ENCODE results near the gene LLGL1. TPM values are rescaled to one million over a fixed set of nuclear protein-coding genes. Genes with fewer than 3 reads are reported as not detected.

The LLGL1 gene
- total RNA-seq, 1 experiment from 2014 or later, result 65.0 TPM

DNA sequence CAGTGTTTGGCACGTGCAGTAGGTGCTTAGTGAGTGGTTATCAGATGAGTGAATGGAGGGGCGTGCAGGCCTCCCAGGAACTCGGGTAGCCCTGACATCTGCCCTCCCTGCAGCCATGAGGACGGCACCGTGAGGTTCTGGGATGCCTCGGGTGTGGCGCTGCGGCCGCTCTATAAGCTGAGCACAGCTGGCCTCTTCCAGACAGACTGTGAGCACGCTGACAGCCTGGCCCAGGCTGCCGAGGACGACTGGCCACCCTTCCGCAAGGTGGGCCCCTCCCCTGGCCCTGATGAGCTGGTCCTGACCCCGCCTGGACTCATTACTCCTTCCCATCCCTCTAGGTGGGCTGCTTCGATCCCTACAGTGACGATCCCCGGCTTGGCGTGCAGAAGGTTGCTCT is 11.1 kb downstream of the LLGL1 start:
- Histone ChIP-seq H2BK20ac (ENCODE audit: low read depth, low read length, poor library complexity, severe bottlenecking) (no peak overlapping the region), H3K9ac (ENCODE audit: extremely low read depth, insufficient read length, low read length) (no peak overlapping the region), H2AK5ac (ENCODE audit: insufficient read length, low read length) (no peak overlapping the region), H2BK5ac (ENCODE audit: insufficient read length, low read length) (no peak overlapping the region), H3K79me2 (ENCODE audit: insufficient read depth, low read length) (no peaks in the 10 kb centered on the region), H2BK12ac (ENCODE audit: insufficient read length, low read depth, low read length) (no peak overlapping the region), H3K23ac (ENCODE audit: insufficient read length, low read depth, low read length) (no peak overlapping the region), H3K27me3 (ENCODE audit: insufficient read depth, low read length) (no peaks in the 10 kb centered on the region), H3K4me1 (ENCODE audit: insufficient read depth, low read length) (no peaks in the 10 kb centered on the region), H4K20me1 (ENCODE audit: control insufficient read depth, insufficient read depth, insufficient read length) (no peaks in the 10 kb centered on the region), H3K56ac (ENCODE audit: insufficient read length, low read depth, low read length) (no peak overlapping the region), H3T11ph (ENCODE audit: low read length) (no peak overlapping the region), H3K4ac (ENCODE audit: low read depth, low read length) (no peak overlapping the region), H3K9me3 (ENCODE audit: control insufficient read depth, low read depth, low read length) (no peaks in the 10 kb centered on the region), H3K4me2 (ENCODE audit: insufficient read depth, insufficient read length, low read length) (no peak overlapping the region), H3K79me1 (ENCODE audit: insufficient read depth, low read depth, low read length, poor library complexity, severe bottlenecking) (no peaks in the 10 kb centered on the region), H3K27ac (ENCODE audit: insufficient read length, low read depth, low read length) (no peak overlapping the region), H4K91ac (ENCODE audit: insufficient read length, low read depth, low read length) (no peak overlapping the region), H3K14ac (ENCODE audit: insufficient read depth, low read length) (no peak overlapping the region), H2BK120ac (ENCODE audit: low read depth, low read length, poor library complexity, severe bottlenecking) (no peak overlapping the region), H2AFZ (ENCODE audit: low read length) (no peak overlapping the region), H4K5ac (ENCODE audit: insufficient read length, low read depth, low read length) (no peak overlapping the region), H3K18ac (ENCODE audit: insufficient read length, low read depth, low read length) (no peak overlapping the region), H2BK15ac (ENCODE audit: low read depth, low read length) (no peak overlapping the region), H3K23me2 (ENCODE audit: insufficient read length, low read depth, low read length, poor library complexity, severe bottlenecking) (no peaks in the 10 kb centered on the region), H4K8ac (replicated peaks; ENCODE audit: insufficient read length, low read depth, low read length) (no peak overlapping the region)
- no peaks in the 10 kb centered on the region for H3K9me3 Mint-ChIP-seq
- H3K36me3 Mint-ChIP-seq (ENCODE audit: insufficient read depth in 1 of 3, low read depth in 3 of 3), result peaks cover 20 to 74% (median 70%) of the 10 kb centered on the region in 3 experiments
- no peak for DNase-seq
- WGBS (ENCODE audit: extremely low coverage, insufficient read length, low lambda C conversion rate), result no CpG with 5 or more reads among the region's 18 CpGs
- TF ChIP-seq, protein P1, sequence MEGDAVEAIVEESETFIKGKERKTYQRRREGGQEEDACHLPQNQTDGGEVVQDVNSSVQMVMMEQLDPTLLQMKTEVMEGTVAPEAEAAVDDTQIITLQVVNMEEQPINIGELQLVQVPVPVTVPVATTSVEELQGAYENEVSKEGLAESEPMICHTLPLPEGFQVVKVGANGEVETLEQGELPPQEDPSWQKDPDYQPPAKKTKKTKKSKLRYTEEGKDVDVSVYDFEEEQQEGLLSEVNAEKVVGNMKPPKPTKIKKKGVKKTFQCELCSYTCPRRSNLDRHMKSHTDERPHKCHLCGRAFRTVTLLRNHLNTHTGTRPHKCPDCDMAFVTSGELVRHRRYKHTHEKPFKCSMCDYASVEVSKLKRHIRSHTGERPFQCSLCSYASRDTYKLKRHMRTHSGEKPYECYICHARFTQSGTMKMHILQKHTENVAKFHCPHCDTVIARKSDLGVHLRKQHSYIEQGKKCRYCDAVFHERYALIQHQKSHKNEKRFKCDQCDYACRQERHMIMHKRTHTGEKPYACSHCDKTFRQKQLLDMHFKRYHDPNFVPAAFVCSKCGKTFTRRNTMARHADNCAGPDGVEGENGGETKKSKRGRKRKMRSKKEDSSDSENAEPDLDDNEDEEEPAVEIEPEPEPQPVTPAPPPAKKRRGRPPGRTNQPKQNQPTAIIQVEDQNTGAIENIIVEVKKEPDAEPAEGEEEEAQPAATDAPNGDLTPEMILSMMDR (conservative IDR thresholded peaks at IDR 0.05), result no peak
- H3K4me3 Mint-ChIP-seq, result no peak overlapping the region
- H3K27ac Mint-ChIP-seq, result peak overlapping the region in 1 of 3 experiments; percentile 23; a peak in 1 of 7 replicates
- no peaks in the 10 kb centered on the region for H3K27me3 Mint-ChIP-seq (ENCODE audit: low read depth)
- H3K4me1 Mint-ChIP-seq, result no peaks in the 10 kb centered on the region

Measured in H9 (cell line).